Ishikawa (cell line): ENCODE results near the gene DDX39A.

ENCODE experiments used
- CEBPB ChIP-seq: IDR thresholded peaks from 2 replicates; pipeline ENCODE4 v1.6.1; 2012
- CREB1 ChIP-seq: IDR thresholded peaks from 2 replicates; pipeline ENCODE4 v1.6.1; 2012; ENCODE audit warnings: low read depth
- EGR1 ChIP-seq: IDR thresholded peaks from 2 replicates; pipeline ENCODE4 v1.6.1; 2012
- EP300 ChIP-seq: IDR thresholded peaks from 2 replicates; pipeline ENCODE4 v1.6.1; 2012; ENCODE audit warnings: borderline replicate concordance
- FOXM1 ChIP-seq: IDR thresholded peaks from 2 replicates; pipeline ENCODE4 v1.6.1; 2012; ENCODE audit warnings: low read depth, borderline replicate concordance
- MAX ChIP-seq: IDR thresholded peaks from 2 replicates; pipeline ENCODE4 v1.6.1; 2012
- NFIC ChIP-seq: IDR thresholded peaks from 2 replicates; pipeline ENCODE4 v1.6.1; 2012
- RAD21 ChIP-seq: IDR thresholded peaks from 2 replicates; pipeline ENCODE4 v1.6.1; 2012; ENCODE audit warnings: low read depth
- REST ChIP-seq: IDR thresholded peaks from 2 replicates; pipeline ENCODE4 v1.6.1; 2012; ENCODE audit warnings: low read depth, mild to moderate bottlenecking
- TAF1 ChIP-seq: IDR thresholded peaks from 2 replicates; pipeline ENCODE4 v1.6.1; 2012; ENCODE audit warnings: low read depth, mild to moderate bottlenecking
- TCF12 ChIP-seq: IDR thresholded peaks from 2 replicates; pipeline ENCODE4 v1.6.1; 2012; ENCODE audit warnings: low read depth
- TEAD4 ChIP-seq: IDR thresholded peaks from 2 replicates; pipeline ENCODE4 v1.6.1; 2012
- USF1 ChIP-seq: IDR thresholded peaks from 2 replicates; pipeline ENCODE4 v1.6.1; 2012
- YY1 ChIP-seq: IDR thresholded peaks from 2 replicates; pipeline ENCODE4 v1.6.1; 2012; ENCODE audit warnings: low read depth
- ZBTB7A ChIP-seq: IDR thresholded peaks from 2 replicates; pipeline ENCODE4 v1.6.1; 2012; ENCODE audit warnings: low read depth

Gene DDX39A

GRCh38 chr19:14394167-14394566 lies 25.0 kb downstream of the DDX39A start:
- no peak for TF ChIP-seq ZBTB7A
- no peak for TF ChIP-seq USF1
- TF ChIP-seq TAF1: no peak
- TF ChIP-seq FOXM1: no peak
- TF ChIP-seq CEBPB: no peak
- TF ChIP-seq CREB1: no peak
- no peak for TF ChIP-seq MAX
- TF ChIP-seq RAD21: no peak
- TF ChIP-seq EP300: no peak
- no peak for TF ChIP-seq REST
- TF ChIP-seq EGR1: no peak
- no peak for TF ChIP-seq TEAD4
- no peak for TF ChIP-seq TCF12
- TF ChIP-seq NFIC: no peak
- no peak for TF ChIP-seq YY1

GRCh38 chr19:14393329-14393728 lies 25.8 kb downstream of the DDX39A start:
- TF ChIP-seq TAF1 (no peak), ZBTB7A (no peak), NFIC (no peak), EGR1 (no peak), REST (no peak), CREB1 (no peak), USF1 (no peak), FOXM1 (no peak), YY1 (no peak)

- TF ChIP-seq YY1: no peak
- no peak for TF ChIP-seq FOXM1
- TF ChIP-seq TCF12: no peak
- no peak for TF ChIP-seq CREB1
- TF ChIP-seq USF1: no peak
- no peak for TF ChIP-seq CEBPB
- TF ChIP-seq EGR1: no peak
- TF ChIP-seq MAX: no peak
- TF ChIP-seq TEAD4: no peak
- TF ChIP-seq ZBTB7A: no peak
- TF ChIP-seq EP300: no peak
- no peak for TF ChIP-seq TAF1
- TF ChIP-seq RAD21: no peak
- TF ChIP-seq REST: no peak
- no peak for TF ChIP-seq NFIC
Measured at GRCh38 chr19:14391156-14391821, 27.9 kb downstream of the DDX39A start.

GRCh38 chr19:14390548-14390947 lies 28.6 kb downstream of the DDX39A start:
- TF ChIP-seq REST (no peak), EGR1 (no peak), USF1 (no peak), CREB1 (no peak), CEBPB (no peak), FOXM1 (no peak), TAF1 (no peak), NFIC (no peak), ZBTB7A (no peak), RAD21 (no peak), MAX (no peak), TEAD4 (no peak)
